GM12874 (cell line): ENCODE measurements around the gene CACNA1G.
A peak's percentile ranks its signal among the peaks of the same experiment; 100 is the strongest.

Experiments
- CTCF ChIP-seq: IDR thresholded peaks from 2 replicates; pipeline ENCODE4 v1.5.1; 2011; ENCODE audit warnings: low read depth, mild to moderate bottlenecking, control low read depth, low read length, moderate library complexity; ENCODE audit not compliant: insufficient read depth

The CACNA1G gene

DNA sequence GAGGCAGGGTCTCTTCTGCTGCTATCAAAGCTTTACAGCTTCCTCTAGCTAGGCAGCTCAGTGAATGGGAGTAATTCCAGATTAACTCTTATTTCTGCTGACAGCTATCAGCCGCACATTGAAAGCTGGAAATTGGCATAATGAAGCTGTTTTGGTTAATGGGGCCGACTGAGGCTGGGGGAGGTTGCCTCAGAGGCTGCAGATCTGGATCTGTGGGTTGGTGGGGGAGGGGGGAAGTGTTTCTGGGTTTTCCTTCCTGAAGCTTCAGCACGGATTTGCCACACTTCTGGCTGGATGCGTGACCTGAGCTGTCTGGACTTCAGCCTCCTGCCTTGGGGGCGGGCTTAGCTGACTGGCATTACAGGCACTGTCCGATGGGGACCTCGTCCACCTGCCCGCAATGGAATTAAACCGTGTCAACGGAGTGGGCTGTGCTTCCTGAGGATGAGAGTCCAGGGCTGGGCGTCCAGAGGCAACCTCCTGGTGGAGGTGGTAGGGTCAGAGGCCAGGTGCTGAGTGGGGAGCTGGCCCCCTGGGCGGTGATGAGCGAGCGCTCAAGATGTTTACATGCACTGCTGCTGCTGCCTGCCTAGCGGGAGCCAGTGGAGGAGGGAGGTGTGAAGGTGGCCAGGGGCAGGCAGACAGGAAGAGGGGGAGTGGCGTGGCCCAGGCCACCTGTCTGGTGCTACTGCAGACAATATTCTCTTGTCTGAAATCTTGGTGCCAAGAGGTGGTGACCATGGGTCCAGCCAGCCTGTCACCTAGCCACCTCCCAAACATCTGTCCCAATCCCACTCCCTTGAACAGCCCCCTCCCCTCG lies 67.5 kb downstream of the CACNA1G start:
- no peak for TF ChIP-seq CTCF

DNA sequence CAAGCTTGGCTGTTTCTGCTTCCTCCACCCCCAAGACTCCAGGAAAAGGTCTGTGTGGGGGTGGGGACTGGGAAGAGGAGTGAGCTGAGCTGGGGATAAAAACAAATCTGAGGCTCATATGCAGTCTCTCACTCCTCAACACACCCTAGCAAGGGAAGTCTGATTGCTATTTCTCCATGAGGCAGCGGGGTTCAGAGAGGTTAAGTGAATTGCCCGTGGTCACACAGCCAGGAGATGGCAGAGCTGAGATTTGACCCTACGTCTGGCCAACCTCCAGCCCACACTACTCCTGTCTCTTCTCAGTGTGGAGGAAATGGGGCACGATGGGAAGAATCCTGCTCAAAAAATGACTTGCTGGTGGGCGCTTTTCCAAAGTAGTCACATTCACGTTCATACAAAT lies 69.4 kb downstream of the CACNA1G start:
- no peak for TF ChIP-seq CTCF

- peak; percentile 85 for TF ChIP-seq CTCF
Observed at GRCh38 chr17:50630524-50631194, 70.1 kb downstream of the CACNA1G start.

- TF ChIP-seq CTCF, result no peak
Observed at GRCh38 chr17:50631195-50631907, 70.8 kb downstream of the CACNA1G start.

GRCh38 chr17:50631908-50632571 lies 71.5 kb downstream of the CACNA1G start:
- no peak for TF ChIP-seq CTCF

DNA sequence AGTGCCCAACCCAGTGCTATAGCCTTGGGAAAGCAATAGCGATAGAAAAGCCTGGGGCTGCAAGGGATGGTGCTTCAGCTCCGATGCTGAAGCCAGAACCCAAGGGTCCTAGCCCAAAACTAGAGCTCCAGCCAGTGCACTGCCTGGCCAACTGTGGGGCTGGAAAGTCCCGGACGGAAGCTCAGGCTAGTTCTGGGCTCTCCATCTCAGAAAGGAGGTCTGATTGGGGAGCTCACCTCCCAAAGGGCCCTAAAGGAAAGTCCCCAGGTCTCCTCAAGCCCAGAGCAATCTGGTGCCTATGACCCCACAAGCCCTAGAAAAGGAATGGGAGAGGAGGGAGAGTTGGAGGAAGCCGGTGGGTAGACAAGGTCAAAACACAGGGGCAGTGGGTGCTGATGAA lies 72.1 kb downstream of the CACNA1G start:
- TF ChIP-seq CTCF, result no peak

DNA sequence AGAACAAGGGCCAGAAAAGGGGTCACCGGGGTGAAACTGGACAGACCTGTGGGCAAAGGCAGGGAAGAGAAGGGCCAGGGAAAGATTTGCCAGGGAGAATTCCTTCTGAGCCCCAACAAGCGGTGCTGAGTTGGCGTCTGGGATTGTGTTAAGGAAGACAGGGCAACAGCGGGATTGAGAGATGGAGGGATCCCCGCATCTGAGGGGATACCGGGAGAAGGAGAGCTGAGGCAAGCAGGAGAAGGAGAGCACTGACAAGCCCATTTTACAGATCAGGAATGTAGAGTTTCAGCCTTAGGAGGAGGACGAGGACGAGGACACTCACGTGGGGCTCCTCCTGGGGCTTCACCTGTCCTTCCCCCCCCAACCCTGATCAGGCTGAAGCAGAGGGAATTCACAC lies 73.2 kb downstream of the CACNA1G start:
- no peak for TF ChIP-seq CTCF
